HepG2 (cell line): ENCODE results near the gene CCDC120. TPM values are rescaled to one million over a fixed set of nuclear protein-coding genes. Genes with fewer than 3 reads are reported as not detected.

ENCODE experiments used
- EED ChIP-seq: sonication (generic); formaldehyde crosslinking; IDR thresholded peaks from 2 replicates; pipeline ENCODE4 v1.5.0; 2020; ENCODE audit warnings: mild to moderate bottlenecking, missing genetic modification reagents
- MLX ChIP-seq: IDR thresholded peaks from 2 replicates; pipeline ENCODE4 v1.6.1; 2016
- PHF8 ChIP-seq: sonication (generic); formaldehyde crosslinking; IDR thresholded peaks from 2 replicates; pipeline ENCODE4 v1.5.0; 2020; ENCODE audit warnings: missing genetic modification reagents
- RAD21 ChIP-seq: fragments of 450-650 bp; formaldehyde crosslinking; IDR thresholded peaks from 2 replicates; pipeline ENCODE4 v1.5.0; 2020; ENCODE audit warnings: mild to moderate bottlenecking
- RXRA ChIP-seq: sonication (generic); formaldehyde crosslinking; IDR thresholded peaks from 2 replicates; pipeline ENCODE4 v1.5.1; 2020; ENCODE audit warnings: missing genetic modification reagents
- SYNCRIP ChIP-seq: fragments of 200-400 bp; formaldehyde crosslinking; IDR thresholded peaks from 2 replicates; pipeline ENCODE4 v1.6.1; 2018; ENCODE audit warnings: mild to moderate bottlenecking, low read depth, low read length; ENCODE audit not compliant: insufficient read depth
- YEATS2 ChIP-seq: sonication (generic); formaldehyde crosslinking; IDR thresholded peaks from 2 replicates; pipeline ENCODE4 v1.4.0; 2020; ENCODE audit warnings: missing genetic modification reagents, borderline replicate concordance
- ZBTB25 ChIP-seq: IDR thresholded peaks from 2 replicates; pipeline ENCODE4 v1.6.1; 2018; ENCODE audit warnings: missing genetic modification reagents
- ZFP36L1 ChIP-seq: sonication (generic); formaldehyde crosslinking; IDR thresholded peaks from 2 replicates; pipeline ENCODE4 v1.8.0; 2022; ENCODE audit warnings: mild to moderate bottlenecking, missing genetic modification reagents, moderate library complexity
- ZMYM3 ChIP-seq: sonication (generic); formaldehyde crosslinking; IDR thresholded peaks from 2 replicates; pipeline ENCODE4 v1.5.1; 2020; ENCODE audit warnings: mild to moderate bottlenecking, missing genetic modification reagents
- ZNF124 ChIP-seq: sonication (generic); formaldehyde crosslinking; IDR thresholded peaks from 2 replicates; pipeline ENCODE4 v1.4.0; 2020; ENCODE audit warnings: missing genetic modification reagents
- ZNF180 ChIP-seq: sonication (generic); formaldehyde crosslinking; IDR thresholded peaks from 2 replicates; pipeline ENCODE4 v1.4.0; 2020; ENCODE audit warnings: low read depth, missing genetic modification reagents, borderline replicate concordance
- ZNF552 ChIP-seq: sonication (generic); formaldehyde crosslinking; IDR thresholded peaks from 2 replicates; pipeline ENCODE4 v1.9.0; 2022; ENCODE audit warnings: missing genetic modification reagents, mild to moderate bottlenecking, borderline replicate concordance
- ZNF564 ChIP-seq: sonication (generic); formaldehyde crosslinking; IDR thresholded peaks from 2 replicates; pipeline ENCODE4 v1.8.1; 2023; ENCODE audit warnings: mild to moderate bottlenecking, missing genetic modification reagents
- polyA plus RNA-seq, 8 experiments: library from polyadenylated mRNA; depleted of rRNA in 3 of 8; stranded (reverse) in 7 of 8; unstranded in 1 of 8; fragments of >200 nt; fragmentation: Illumina TruSeq in 4 of 8; extraction: Trizol in 4 of 8; gene quantifications; 2 replicates each; pipeline versions ENCODE4 v1.2.1 to v1.2.3, GENCODE V29; 2011 to 2016; ENCODE audit warnings: low read depth in 4 of 8, missing spikeins in 1 of 8, mixed read lengths in 1 of 8; ENCODE audit not compliant: insufficient read depth in 1 of 8
- total RNA-seq, 5 experiments: library from RNA; depleted of rRNA; stranded (reverse); fragments of >200 nt; fragmentation: Illumina TruSeq; extraction: Trizol; gene quantifications; 2 replicates each; pipeline ENCODE4 v1.2.3, GENCODE V29; 2016; ENCODE audit warnings: low read depth in 1 of 5
- TF ChIP-seq, protein P1 (sequence below): IDR thresholded peaks from 2 replicates; pipeline ENCODE4 v1.6.1; 2016; ENCODE audit warnings: missing compliant biosample characterization, missing genetic modification reagents, borderline replicate concordance
- TF ChIP-seq, protein P2 (sequence below): sonication (generic); formaldehyde crosslinking; IDR thresholded peaks from 2 replicates; pipeline ENCODE4 v1.4.0; 2020; ENCODE audit warnings: missing genetic modification reagents
- TF ChIP-seq, protein P3 (sequence below): IDR thresholded peaks from 2 replicates; pipeline ENCODE4 v1.6.1; 2016
- TF ChIP-seq, protein P4 (sequence below): sonication (generic); formaldehyde crosslinking; IDR thresholded peaks from 2 replicates; pipeline ENCODE4 v1.5.1; 2020; ENCODE audit warnings: missing genetic modification reagents, mild to moderate bottlenecking, borderline replicate concordance
- TF ChIP-seq, protein P5 (sequence below): sonication (generic); formaldehyde crosslinking; conservative IDR thresholded peaks from 2 replicates; pipeline ENCODE4 v1.8.0; 2022; ENCODE audit warnings: missing genetic modification reagents

The CCDC120 gene
- total and polyA plus RNA-seq, 2 of the 13 experiments (the other 11 are each of a cell fraction or from before 2014, with no cell fraction given), result 0.89 to 3.2 TPM

DNA sequence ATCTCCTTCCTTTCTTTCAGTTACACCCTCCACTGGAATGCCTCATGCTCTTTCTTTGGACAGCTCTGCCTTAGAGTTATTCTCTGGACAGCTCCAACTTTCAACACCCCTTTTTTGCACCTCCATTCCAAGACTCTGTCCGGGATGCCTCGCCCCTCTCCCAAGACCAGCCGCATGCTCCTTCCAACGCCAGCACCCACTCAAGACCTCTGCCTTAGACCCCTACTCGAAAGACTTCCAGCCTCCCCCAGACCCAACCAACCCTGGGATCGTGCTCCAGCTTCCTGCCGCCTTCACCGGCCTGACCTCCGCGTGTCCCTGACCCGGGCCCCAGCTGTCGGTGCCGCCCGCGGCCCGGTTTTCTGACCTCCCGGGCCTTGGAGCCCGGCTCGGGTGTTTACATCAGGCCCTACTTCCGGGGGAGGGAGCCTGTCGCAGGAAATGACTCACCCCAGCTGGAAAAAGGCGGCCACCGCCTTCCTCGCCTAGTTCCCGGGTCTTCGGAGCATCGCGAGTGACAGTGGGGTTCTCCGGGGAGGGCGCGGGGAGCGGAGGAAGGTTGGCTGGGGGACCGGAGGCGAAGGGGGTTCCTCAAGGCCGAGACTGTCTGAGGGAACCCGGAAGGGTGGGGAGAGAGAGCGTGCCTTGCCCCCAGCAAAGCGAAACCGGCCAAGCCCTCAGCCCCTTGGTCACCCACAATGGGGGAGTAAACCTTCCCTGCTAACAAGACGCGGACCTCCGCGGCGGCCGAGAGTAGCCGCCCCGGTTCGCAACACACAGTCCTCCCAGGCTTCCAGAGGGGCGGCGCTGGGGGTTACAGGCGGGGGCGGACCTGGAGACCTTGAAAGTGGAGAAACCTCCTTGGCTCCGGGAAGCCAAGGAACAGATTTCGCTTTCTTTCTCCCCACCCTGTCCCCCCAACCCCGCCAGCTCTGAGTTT lies 21.0 kb downstream of the CCDC120 start, which contains the start of gene WDR45 (continued):
- TF ChIP-seq EED (CRISPR knock-in tag), result 0 out of 2 replicates have a peak, but pooled peaks have one; percentile 38
- TF ChIP-seq PHF8 (CRISPR knock-in tag), result peak; percentile 82
- TF ChIP-seq ZFP36L1, result no peak
- TF ChIP-seq, protein P1, sequence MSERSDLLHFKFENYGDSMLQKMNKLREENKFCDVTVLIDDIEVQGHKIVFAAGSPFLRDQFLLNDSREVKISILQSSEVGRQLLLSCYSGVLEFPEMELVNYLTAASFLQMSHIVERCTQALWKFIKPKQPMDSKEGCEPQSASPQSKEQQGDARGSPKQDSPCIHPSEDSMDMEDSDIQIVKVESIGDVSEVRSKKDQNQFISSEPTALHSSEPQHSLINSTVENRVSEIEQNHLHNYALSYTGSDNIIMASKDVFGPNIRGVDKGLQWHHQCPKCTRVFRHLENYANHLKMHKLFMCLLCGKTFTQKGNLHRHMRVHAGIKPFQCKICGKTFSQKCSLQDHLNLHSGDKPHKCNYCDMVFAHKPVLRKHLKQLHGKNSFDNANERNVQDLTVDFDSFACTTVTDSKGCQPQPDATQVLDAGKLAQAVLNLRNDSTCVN (CRISPR knock-in tag), result no peak
- TF ChIP-seq, protein P2, sequence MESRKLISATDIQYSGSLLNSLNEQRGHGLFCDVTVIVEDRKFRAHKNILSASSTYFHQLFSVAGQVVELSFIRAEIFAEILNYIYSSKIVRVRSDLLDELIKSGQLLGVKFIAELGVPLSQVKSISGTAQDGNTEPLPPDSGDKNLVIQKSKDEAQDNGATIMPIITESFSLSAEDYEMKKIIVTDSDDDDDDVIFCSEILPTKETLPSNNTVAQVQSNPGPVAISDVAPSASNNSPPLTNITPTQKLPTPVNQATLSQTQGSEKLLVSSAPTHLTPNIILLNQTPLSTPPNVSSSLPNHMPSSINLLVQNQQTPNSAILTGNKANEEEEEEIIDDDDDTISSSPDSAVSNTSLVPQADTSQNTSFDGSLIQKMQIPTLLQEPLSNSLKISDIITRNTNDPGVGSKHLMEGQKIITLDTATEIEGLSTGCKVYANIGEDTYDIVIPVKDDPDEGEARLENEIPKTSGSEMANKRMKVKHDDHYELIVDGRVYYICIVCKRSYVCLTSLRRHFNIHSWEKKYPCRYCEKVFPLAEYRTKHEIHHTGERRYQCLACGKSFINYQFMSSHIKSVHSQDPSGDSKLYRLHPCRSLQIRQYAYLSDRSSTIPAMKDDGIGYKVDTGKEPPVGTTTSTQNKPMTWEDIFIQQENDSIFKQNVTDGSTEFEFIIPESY, result no peak
- TF ChIP-seq MLX (CRISPR knock-in tag), result no peak
- no peak for TF ChIP-seq ZMYM3 (CRISPR knock-in tag)
- TF ChIP-seq, protein P3, sequence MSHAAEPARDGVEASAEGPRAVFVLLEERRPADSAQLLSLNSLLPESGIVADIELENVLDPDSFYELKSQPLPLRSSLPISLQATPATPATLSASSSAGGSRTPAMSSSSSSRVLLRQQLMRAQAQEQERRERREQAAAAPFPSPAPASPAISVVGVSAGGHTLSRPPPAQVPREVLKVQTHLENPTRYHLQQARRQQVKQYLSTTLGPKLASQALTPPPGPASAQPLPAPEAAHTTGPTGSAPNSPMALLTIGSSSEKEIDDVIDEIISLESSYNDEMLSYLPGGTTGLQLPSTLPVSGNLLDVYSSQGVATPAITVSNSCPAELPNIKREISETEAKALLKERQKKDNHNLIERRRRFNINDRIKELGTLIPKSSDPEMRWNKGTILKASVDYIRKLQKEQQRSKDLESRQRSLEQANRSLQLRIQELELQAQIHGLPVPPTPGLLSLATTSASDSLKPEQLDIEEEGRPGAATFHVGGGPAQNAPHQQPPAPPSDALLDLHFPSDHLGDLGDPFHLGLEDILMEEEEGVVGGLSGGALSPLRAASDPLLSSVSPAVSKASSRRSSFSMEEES (CRISPR knock-in tag), result no peak; the same call in 1 of the 2 replicates
- peak; percentile 71; the same call in 1 of the 2 replicates for TF ChIP-seq ZNF564
- peak; percentile 24; the same call in 1 of the 2 replicates for TF ChIP-seq ZNF124 (CRISPR knock-in tag)
- peak; percentile 75; the same call in 1 of the 2 replicates for TF ChIP-seq YEATS2 (CRISPR knock-in tag)
- TF ChIP-seq, protein P4, sequence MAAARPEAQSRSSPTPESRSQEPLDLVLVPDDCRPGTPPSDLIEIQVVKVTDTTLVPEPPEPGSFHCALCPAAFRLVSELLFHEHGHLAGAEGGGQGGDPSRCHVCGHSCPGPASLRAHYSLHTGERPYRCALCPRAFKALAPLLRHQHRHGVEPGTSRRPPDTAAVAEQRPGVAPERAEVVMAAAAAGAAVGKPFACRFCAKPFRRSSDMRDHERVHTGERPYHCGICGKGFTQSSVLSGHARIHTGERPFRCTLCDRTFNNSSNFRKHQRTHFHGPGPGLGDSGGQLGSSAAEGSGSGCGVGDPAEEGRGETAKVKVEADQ, result no peak
- TF ChIP-seq ZBTB25 (CRISPR knock-in tag), result peak; percentile 56; the same call in 1 of the 2 replicates
- TF ChIP-seq ZNF180 (CRISPR knock-in tag), result no peak
- no peak for TF ChIP-seq SYNCRIP
- no peak for TF ChIP-seq RAD21 (CRISPR knock-in tag)
- TF ChIP-seq ZNF552 (CRISPR knock-in tag), result no peak
- TF ChIP-seq, protein P5, sequence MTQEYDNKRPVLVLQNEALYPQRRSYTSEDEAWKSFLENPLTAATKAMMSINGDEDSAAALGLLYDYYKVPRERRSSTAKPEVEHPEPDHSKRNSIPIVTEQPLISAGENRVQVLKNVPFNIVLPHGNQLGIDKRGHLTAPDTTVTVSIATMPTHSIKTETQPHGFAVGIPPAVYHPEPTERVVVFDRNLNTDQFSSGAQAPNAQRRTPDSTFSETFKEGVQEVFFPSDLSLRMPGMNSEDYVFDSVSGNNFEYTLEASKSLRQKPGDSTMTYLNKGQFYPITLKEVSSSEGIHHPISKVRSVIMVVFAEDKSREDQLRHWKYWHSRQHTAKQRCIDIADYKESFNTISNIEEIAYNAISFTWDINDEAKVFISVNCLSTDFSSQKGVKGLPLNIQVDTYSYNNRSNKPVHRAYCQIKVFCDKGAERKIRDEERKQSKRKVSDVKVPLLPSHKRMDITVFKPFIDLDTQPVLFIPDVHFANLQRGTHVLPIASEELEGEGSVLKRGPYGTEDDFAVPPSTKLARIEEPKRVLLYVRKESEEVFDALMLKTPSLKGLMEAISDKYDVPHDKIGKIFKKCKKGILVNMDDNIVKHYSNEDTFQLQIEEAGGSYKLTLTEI, result no peak
- TF ChIP-seq RXRA (CRISPR knock-in tag), result no peak
